AG10803 (cell line): Measurements from ENCODE around the gene PRKAG2.

ENCODE experiments used
- DNase-seq: peaks from one replicate; pipeline ENCODE4 v3.0.0; 2010; ENCODE audit warnings: low read depth
- H3K4me3 ChIP-seq: 2 replicates; pipeline ENCODE4 v1.5.1; 2011; ENCODE audit warnings: mild to moderate bottlenecking, low read length, control low read depth
- TF ChIP-seq, protein P1 (sequence below): conservative IDR thresholded peaks from 2 replicates; pipeline ENCODE4 v1.5.1; 2011; ENCODE audit warnings: mild to moderate bottlenecking, low read length, control low read depth, inconsistent platforms

PRKAG2 gene

GRCh38 chr7:151761957-151762356 is 115.0 kb downstream of the PRKAG2 start:
- TF ChIP-seq, protein P1, sequence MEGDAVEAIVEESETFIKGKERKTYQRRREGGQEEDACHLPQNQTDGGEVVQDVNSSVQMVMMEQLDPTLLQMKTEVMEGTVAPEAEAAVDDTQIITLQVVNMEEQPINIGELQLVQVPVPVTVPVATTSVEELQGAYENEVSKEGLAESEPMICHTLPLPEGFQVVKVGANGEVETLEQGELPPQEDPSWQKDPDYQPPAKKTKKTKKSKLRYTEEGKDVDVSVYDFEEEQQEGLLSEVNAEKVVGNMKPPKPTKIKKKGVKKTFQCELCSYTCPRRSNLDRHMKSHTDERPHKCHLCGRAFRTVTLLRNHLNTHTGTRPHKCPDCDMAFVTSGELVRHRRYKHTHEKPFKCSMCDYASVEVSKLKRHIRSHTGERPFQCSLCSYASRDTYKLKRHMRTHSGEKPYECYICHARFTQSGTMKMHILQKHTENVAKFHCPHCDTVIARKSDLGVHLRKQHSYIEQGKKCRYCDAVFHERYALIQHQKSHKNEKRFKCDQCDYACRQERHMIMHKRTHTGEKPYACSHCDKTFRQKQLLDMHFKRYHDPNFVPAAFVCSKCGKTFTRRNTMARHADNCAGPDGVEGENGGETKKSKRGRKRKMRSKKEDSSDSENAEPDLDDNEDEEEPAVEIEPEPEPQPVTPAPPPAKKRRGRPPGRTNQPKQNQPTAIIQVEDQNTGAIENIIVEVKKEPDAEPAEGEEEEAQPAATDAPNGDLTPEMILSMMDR: no peak
- DNase-seq: no peak
- H3K4me3 ChIP-seq: no peak overlapping the region

DNA sequence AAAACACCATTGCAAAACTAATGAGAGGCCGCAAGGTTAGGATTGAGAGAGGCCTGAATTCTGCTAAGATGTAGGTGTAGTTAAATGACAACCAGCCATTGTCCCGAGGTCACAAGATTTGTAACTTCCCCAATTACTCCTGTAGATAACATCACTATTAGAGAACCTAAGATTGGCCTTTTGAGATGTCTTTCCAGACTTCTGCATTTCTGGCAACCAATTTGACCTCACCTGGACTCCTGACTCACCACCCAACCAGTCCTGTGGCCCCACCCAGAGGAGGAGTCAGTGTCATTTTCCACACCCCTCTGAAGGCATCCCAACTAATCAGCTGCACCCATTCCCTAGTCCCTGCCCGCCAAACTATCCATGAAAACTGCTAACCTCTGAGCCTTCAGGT is 115.7 kb downstream of the PRKAG2 start:
- no peak for DNase-seq
- no peak overlapping the region for H3K4me3 ChIP-seq
- TF ChIP-seq, protein P1: no peak

GRCh38 chr7:151759591-151760042 is 117.3 kb downstream of the PRKAG2 start:
- peak; percentile 50 for DNase-seq
- TF ChIP-seq, protein P1: peak; percentile 94
- H3K4me3 ChIP-seq: no peak overlapping the region

DNA sequence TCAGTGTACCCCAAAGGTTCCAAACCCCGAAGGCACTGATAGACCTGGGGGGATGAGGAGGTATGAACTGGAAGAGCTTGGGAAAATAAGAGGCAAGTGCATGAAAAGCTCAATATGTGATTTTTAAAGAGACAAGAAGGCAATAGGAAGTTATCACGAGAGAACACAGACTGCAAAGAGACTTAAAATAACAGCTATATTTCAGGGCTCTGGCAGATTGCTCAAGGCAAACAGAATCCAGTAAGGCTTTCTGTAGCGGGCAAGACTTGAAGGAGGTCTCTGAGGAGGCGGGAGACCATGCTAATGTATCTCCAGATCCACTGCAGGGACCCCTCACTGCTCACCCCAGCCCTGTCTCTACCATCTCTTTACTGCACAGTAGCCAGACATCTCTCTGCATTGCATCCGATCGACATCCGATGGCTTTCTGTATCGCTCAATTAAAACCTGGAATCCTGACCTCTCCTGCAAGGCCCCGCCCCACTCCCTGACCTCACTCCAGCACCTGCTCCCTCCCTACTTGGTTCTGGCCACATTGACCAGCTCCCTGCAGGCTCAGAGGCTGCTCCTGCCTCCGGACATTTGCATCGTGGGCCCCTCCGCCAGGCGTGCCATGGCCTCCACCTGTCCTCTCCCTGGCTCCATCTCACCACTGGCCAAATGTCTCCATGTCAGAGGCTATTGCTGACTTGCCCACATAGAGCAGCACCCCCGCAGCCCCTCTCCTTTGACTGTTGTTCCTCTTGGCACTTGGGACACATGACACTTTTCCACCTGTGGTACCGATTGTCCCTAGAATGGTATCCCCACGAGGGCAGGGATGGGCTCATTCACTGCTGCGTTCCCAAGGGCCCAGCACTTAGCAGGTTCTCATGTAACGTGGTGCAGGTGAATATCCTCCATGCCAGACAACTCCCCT is 118.0 kb downstream of the PRKAG2 start:
- H3K4me3 ChIP-seq: no peak overlapping the region
- no peak for DNase-seq
- TF ChIP-seq, protein P1: no peak

DNA sequence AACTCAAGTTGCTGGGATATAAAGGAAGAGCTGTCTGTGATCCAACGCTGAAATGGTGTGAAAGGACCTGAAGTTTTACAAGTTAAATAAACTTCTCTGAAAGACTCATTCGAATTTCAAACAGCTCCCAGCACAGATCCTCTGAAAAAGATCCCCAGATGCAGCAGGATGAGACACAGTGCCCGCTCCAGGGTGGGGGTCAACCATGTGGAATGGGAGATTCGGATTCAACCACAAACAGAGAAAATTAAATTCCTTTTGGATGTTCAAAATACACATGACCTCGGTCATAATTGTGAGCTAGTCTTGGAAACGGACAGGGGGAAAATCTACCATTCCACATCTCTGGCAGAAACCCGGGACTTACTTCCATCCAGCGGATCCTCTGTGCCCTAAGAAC is 119.6 kb downstream of the PRKAG2 start:
- H3K4me3 ChIP-seq: no peak overlapping the region
- DNase-seq: peak; percentile 74
- TF ChIP-seq, protein P1: no peak

GRCh38 chr7:151756866-151757265 is 120.0 kb downstream of the PRKAG2 start:
- no peak for DNase-seq
- H3K4me3 ChIP-seq: no peak overlapping the region
- TF ChIP-seq, protein P1: no peak
